SU-DHL-6 (cell line): ENCODE data around the gene LAMB2.

Source experiments
- CTCF ChIP-seq: fragments of 200-600 bp; sonication (generic); IDR thresholded peaks from one replicate; pipeline ENCODE4 v1.5.1; 2017; ENCODE audit warnings: antibody characterized with exemption, mild to moderate bottlenecking, low read length, moderate library complexity; ENCODE audit not compliant: insufficient read depth, poor library complexity, severe bottlenecking
- EZH2phosphoT487 ChIP-seq: fragments of 200-600 bp; sonication (generic), shearing (Covaris generic); conservative IDR thresholded peaks from 2 replicates; pipeline ENCODE4 v1.6.1; 2018; ENCODE audit warnings: mild to moderate bottlenecking, antibody characterized with exemption, low read length, moderate library complexity, mixed read lengths

- no peak for TF ChIP-seq CTCF
- TF ChIP-seq EZH2phosphoT487 = no peak
Measured at GRCh38 chr3:49133226-49133951, 539 bp upstream of the LAMB2 start.
